Thymus (tissue), 11 donors: ENCODE results near the gene PLXNC1. TPM values are rescaled to one million over a fixed set of nuclear protein-coding genes. Genes with fewer than 3 reads are reported as not detected.
"Not testable (repeated sequence)": the region's sequence is repeated elsewhere in the genome, so short reads cannot be mapped to it uniquely, and the experiment has no call there.

Experiments
- DNase-seq, 9 donors: peaks; one replicate each; pipeline ENCODE4 v3.0.0-alpha.2; 2013; ENCODE audit warnings: low spot score in 9 of 9, low read depth in 6 of 9, missing footprints in 1 of 9
- H3K27ac ChIP-seq, 2 donors: one replicate each; pipeline ENCODE4 v1.5.1; 2013; ENCODE audit warnings: control low read depth in 1 of 2, low read depth in 1 of 2, low read length in 1 of 2, mild to moderate bottlenecking in 1 of 2, moderate library complexity in 1 of 2
- H3K27me3 ChIP-seq, 2 donors: one replicate each; pipeline ENCODE4 v1.5.1; 2013; ENCODE audit warnings: low read length in 1 of 2; ENCODE audit not compliant: control insufficient read depth in 2 of 2, insufficient read depth in 1 of 2
- H3K36me3 ChIP-seq, 2 donors: one replicate each; pipeline ENCODE4 v1.5.1; 2013; ENCODE audit warnings: low read length in 1 of 2, mild to moderate bottlenecking in 1 of 2, moderate library complexity in 1 of 2; ENCODE audit not compliant: control insufficient read depth in 2 of 2, insufficient read depth in 2 of 2
- H3K4me1 ChIP-seq, 2 donors: one replicate each; pipeline ENCODE4 v1.5.1; 2013; ENCODE audit warnings: low read length in 2 of 2; ENCODE audit not compliant: control insufficient read depth in 2 of 2, insufficient read depth in 2 of 2
- H3K4me3 ChIP-seq, 2 donors: one replicate each; pipeline ENCODE4 v1.5.1; 2013; ENCODE audit warnings: low read length in 2 of 2, control low read depth in 1 of 2, mild to moderate bottlenecking in 1 of 2
- H3K9me3 ChIP-seq, 2 donors: one replicate each; pipeline ENCODE4 v1.5.1; 2013; ENCODE audit warnings: low read length in 1 of 2, mild to moderate bottlenecking in 1 of 2; ENCODE audit not compliant: control insufficient read depth in 2 of 2, insufficient read depth in 1 of 2
- WGBS: extraction: QIAGEN DNeasy Blood & Tissue Kit; methylation state at CpG from one replicate; pipeline ENCODE4 v1.1.7; 2013; 5-methylcytosine and 5-hydroxymethylcytosine counted together
- polyA plus RNA-seq: library from polyadenylated mRNA; stranded (reverse); fragments of 200-250 nt; gene quantifications from one replicate; pipeline ENCODE4 v1.2.3, GENCODE V29; 2013
- total RNA-seq: library from RNA; stranded (reverse); fragments of 120-200 nt; gene quantifications from one replicate; pipeline ENCODE4 v1.2.4, GENCODE V29; 2013
- donor health status: healthy.

PLXNC1 gene
- total and polyA plus RNA-seq, 2 donors: 3.7 to 11.0 TPM

DNA sequence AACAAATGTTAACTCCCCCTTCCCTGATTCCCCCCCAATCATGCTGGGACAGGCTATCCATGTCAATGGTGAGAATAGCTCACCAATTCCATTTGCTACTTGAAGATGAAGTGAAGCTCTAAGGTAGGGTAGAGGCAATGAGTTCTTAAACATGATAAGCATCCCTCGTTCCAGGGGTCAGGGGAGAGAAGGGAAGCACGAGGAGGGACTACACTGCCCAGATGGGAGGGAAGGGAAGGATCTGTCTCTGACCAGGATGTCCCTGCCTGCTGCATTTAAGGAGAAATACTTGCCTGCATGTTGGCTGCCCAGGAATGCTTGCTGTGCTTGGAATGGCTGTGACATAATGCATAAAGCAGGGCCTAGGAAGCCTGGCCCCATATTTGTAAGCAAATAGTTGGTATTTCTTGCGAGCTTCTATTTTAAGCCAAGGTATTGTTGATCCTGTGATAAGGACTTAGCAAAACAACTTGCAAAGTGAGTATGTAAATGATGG, 156.2 kb downstream of the PLXNC1 start:
- Histone ChIP-seq H3K27ac (no peak overlapping the region), H3K4me1 (no peaks in the 10 kb centered on the region), H3K4me3 (no peak overlapping the region), H3K9me3 (no peaks in the 10 kb centered on the region), H3K27me3 (no peaks in the 10 kb centered on the region), H3K36me3 (peaks cover 3 to 23% of the 10 kb centered on the region in 2 donors)
- WGBS: 95% methylated on average over 3 of the region's 3 CpGs
- no peak for DNase-seq

- WGBS: 92% methylated on average over 9 of the region's 9 CpGs
- Histone ChIP-seq H3K27ac (no peak overlapping the region), H3K27me3 (no peaks in the 10 kb centered on the region), H3K4me3 (no peak overlapping the region), H3K9me3 (no peaks in the 10 kb centered on the region), H3K36me3 (peaks cover 3 to 16% of the 10 kb centered on the region in 2 donors), H3K4me1 (no peaks in the 10 kb centered on the region)
- DNase-seq: no peak
Observed at GRCh38 chr12:94305130-94305957, 157.0 kb downstream of the PLXNC1 start.

DNA sequence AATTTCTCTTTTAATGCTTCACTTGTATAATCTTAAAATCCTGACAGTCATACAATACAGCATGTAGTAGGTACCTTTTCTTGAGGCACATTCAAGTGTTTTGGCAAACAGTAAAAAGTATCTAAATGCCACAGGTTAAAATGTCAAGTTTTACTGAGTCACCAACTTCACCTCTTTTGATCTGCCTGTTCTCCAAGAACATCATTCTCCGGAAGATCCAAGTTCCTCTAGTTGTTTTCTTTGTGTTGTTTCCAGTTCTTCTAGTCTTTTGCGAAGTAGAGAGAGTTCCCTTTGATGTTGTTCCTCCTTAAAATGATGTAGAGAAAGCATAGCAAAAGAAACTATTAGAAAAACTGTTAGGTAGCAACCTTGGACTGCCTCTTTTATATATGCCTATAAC, 160.2 kb downstream of the PLXNC1 start:
- H3K4me3 ChIP-seq: no peak overlapping the region
- no peak for DNase-seq
- H3K4me1 ChIP-seq: no peaks in the 10 kb centered on the region
- peaks cover 3 to 16% of the 10 kb centered on the region in 2 donors for H3K36me3 ChIP-seq
- 95% methylated on average over 2 of the region's 2 CpGs for WGBS
- H3K9me3 ChIP-seq: no peaks in the 10 kb centered on the region
- H3K27ac ChIP-seq: no peak overlapping the region
- no peaks in the 10 kb centered on the region for H3K27me3 ChIP-seq

DNA sequence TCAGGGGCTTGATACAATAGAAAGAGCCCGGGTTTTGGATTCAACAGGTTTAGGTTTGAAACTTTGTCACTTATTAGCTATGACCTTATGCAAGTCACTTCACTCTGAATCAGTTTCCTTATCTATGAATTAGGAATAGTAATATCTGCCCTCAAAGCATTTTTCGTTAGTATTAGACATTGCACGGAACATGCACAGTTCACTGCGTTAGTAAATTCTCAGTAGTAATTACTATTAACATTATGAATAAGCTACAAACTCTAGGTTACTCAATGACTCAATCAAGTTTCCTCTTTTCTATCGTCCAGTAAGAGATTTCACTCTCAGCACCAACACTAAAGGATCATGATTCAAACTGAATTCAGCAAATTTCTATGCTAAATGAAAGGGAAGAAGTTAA, 161.0 kb downstream of the PLXNC1 start:
- peaks cover 3 to 15% of the 10 kb centered on the region in 2 donors for H3K36me3 ChIP-seq
- H3K27me3 ChIP-seq: no peaks in the 10 kb centered on the region
- H3K4me1 ChIP-seq: no peaks in the 10 kb centered on the region
- 96% methylated on average over 5 of the region's 5 CpGs for WGBS
- no peak overlapping the region for H3K27ac ChIP-seq
- no peak for DNase-seq
- H3K4me3 ChIP-seq: no peak overlapping the region
- no peaks in the 10 kb centered on the region for H3K9me3 ChIP-seq

DNA sequence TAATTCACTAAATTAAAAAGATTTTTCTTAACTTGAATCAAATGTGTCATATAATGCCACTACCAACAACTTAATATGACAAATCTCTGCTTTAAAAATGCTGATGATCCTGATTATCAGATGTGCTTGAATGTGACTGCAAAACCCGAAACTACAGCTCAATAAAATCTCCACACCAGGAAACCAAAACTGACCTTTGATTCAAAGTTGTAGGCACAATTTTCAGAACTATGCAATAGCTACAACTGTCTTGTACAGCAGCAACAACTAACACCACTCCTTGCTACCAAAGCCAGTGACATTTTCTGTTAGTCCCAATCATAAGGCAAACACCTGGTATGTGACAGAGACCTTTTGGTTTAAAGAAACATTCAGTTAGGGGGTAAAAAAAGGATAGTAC, 164.0 kb downstream of the PLXNC1 start:
- H3K27ac ChIP-seq: no peak overlapping the region
- H3K9me3 ChIP-seq: no peaks in the 10 kb centered on the region
- no peaks in the 10 kb centered on the region for H3K4me1 ChIP-seq
- no peaks in the 10 kb centered on the region for H3K27me3 ChIP-seq
- DNase-seq: no peak
- H3K36me3 ChIP-seq: peaks cover 0 to 3% of the 10 kb centered on the region in 2 donors
- H3K4me3 ChIP-seq: no peak overlapping the region
- 100% methylated on average over 1 of the region's 1 CpG for WGBS

DNA sequence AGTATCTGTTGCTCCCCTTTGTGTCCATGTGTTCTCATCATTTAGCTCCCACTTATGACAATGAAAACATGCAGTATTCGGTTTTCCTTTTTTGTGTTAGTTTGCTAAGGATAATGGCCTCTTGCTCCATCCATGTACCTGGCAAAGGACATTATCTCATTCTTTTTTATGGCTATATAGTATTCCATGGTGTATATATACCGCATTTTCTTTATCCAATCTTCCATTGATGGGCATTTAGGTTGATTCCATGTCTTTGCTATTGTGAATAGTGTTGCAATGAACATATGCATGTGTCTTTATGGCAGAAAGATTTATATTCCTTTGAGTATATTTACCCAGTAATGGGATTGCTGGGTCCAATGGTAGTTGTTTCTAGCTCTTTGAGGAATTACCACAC, 168.2 kb downstream of the PLXNC1 start:
- not testable (repeated sequence) for H3K4me1 ChIP-seq, H3K36me3 ChIP-seq, H3K27ac ChIP-seq, H3K4me3 ChIP-seq, H3K9me3 ChIP-seq, H3K27me3 ChIP-seq, DNase-seq
- 98% methylated on average over 2 of the region's 2 CpGs for WGBS

- peaks cover 0 to 13% of the 10 kb centered on the region in 2 donors for H3K9me3 ChIP-seq
- 67% methylated on average over 1 of the region's 1 CpG for WGBS
Observed at GRCh38 chr12:94318181-94318580, 169.8 kb downstream of the PLXNC1 start.

GRCh38 chr12:94320109-94320508, 171.7 kb downstream of the PLXNC1 start:
- no peaks in the 10 kb centered on the region for H3K4me1 ChIP-seq
- peaks cover 0 to 13% of the 10 kb centered on the region in 2 donors for H3K9me3 ChIP-seq
- no peak for DNase-seq
- peaks cover 11 to 17% of the 10 kb centered on the region in 2 donors for H3K36me3 ChIP-seq
- no peak overlapping the region for H3K27ac ChIP-seq
- H3K4me3 ChIP-seq: no peak overlapping the region
- no peaks in the 10 kb centered on the region for H3K27me3 ChIP-seq

More at GRCh38 chr12:94318181-94318580, 169.8 kb downstream of the PLXNC1 start:
- Histone ChIP-seq H3K4me3 (no peak overlapping the region), H3K27ac (no peak overlapping the region), H3K4me1 (no peaks in the 10 kb centered on the region), H3K27me3 (no peaks in the 10 kb centered on the region), H3K36me3 (peaks cover 9 to 12% of the 10 kb centered on the region in 2 donors)
- DNase-seq: no peak

DNA sequence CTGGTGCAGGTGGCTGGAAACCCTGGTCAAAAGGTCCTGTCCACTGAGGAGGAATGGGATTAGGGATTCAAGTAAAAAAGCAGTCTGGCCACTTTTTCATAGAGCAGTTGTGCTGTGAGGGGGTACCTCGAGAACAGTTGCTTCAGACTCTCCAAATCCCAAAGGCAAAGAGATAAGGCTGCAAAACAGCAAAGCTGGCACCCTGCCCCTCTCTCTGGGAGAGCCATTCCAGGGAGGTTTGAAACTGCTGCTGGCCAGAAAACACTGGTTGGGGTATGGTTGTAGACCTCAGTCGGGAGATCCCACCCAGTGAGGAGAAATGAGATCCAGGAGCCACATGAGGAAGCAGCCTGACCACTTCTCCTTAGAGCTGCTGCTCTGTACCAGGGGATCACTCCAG, 174.0 kb downstream of the PLXNC1 start:
- H3K9me3 ChIP-seq: peaks cover 0 to 13% of the 10 kb centered on the region in 2 donors
- no peak overlapping the region for H3K4me3 ChIP-seq
- no peaks in the 10 kb centered on the region for H3K4me1 ChIP-seq
- peaks cover 11 to 21% of the 10 kb centered on the region in 2 donors for H3K36me3 ChIP-seq
- no peaks in the 10 kb centered on the region for H3K27me3 ChIP-seq
- DNase-seq: no peak
- H3K27ac ChIP-seq: no peak overlapping the region
- WGBS: 95% methylated on average over 2 of the region's 2 CpGs
